Activated naive CD8-positive, alpha-beta T cell treated with anti-CD3 and anti-CD28 coated beads, Interleukin-2, amount 10 ng/mL, durations not matched to agents 7 days and 5 days (primary cell): ENCODE measurements around the gene NPIPB2. TPM values are rescaled to one million over a fixed set of nuclear protein-coding genes. Genes with fewer than 3 reads are reported as not detected.
A peak's percentile ranks its signal among the peaks of the same experiment; 100 is the strongest.
"Not testable (repeated sequence)": the region's sequence is repeated elsewhere in the genome, so short reads cannot be mapped to it uniquely, and the experiment has no call there.

Experiments used
- ATAC-seq: fragments of 150-1000 bp; cut with Tn5 transposase; one replicate; pipeline ENCODE4 v1.10.0; 2021; ENCODE audit warnings: low read depth, moderate library complexity
- POLR2A ChIA-PET: fragments of 350-600 bp; sonication (Branson Sonifier 250); formaldehyde crosslinking; loops from one replicate; lab custom pipeline; 2021; ENCODE audit warnings: antibody characterized with exemption; lab: Charles Lee
- DNase-seq: peaks from one replicate; pipeline ENCODE4 v3.0.0; 2021
- H3K27ac Mint-ChIP-seq: one replicate; pipeline ENCODE4 v1.8.0; 2022; ENCODE audit warnings: mild to moderate bottlenecking, mixed read lengths
- H3K27me3 Mint-ChIP-seq: one replicate; pipeline ENCODE4 v1.8.0; 2022; ENCODE audit warnings: mild to moderate bottlenecking, moderate library complexity, mixed read lengths
- H3K36me3 Mint-ChIP-seq: one replicate; pipeline ENCODE4 v1.8.0; 2021; ENCODE audit warnings: mild to moderate bottlenecking, mixed read lengths
- H3K4me1 Mint-ChIP-seq: one replicate; pipeline ENCODE4 v1.8.0; 2021; ENCODE audit warnings: mixed read lengths
- H3K4me3 Mint-ChIP-seq: one replicate; pipeline ENCODE4 v1.8.0; 2022; ENCODE audit warnings: mild to moderate bottlenecking, moderate library complexity, mixed read lengths
- H3K9me3 Mint-ChIP-seq: one replicate; pipeline ENCODE4 v1.8.0; 2021; ENCODE audit warnings: mixed read lengths
- total RNA-seq, 2 experiments: library from RNA; stranded (reverse); gene quantifications; one replicate each; pipeline ENCODE4 v1.2.3, GENCODE V29; 2021

NPIPB2 gene
- 10 to 100 TPM; 18.1 to 18.3 TPM for total RNA-seq

GRCh38 chr16:11941945-11942344 is at the start of gene NPIPB2:
Gene NPIPB2, minus strand, starts transcription at chr16:11942045. Its CDS starts 0 bp downstream, at chr16:11942045.
- H3K36me3 Mint-ChIP-seq, H3K27ac Mint-ChIP-seq, ATAC-seq, H3K4me1 Mint-ChIP-seq, H3K27me3 Mint-ChIP-seq, DNase-seq, H3K9me3 Mint-ChIP-seq, POLR2A ChIA-PET, H3K4me3 Mint-ChIP-seq: not testable (repeated sequence)

- Mint-ChIP-seq H3K4me3 (no peak overlapping the region), H3K27me3 (no peaks in the 10 kb centered on the region), H3K9me3 (no peaks in the 10 kb centered on the region), H3K27ac (no peak overlapping the region), H3K36me3 (peaks cover 2% of the 10 kb centered on the region), H3K4me1 (peaks cover 5% of the 10 kb centered on the region)
- DNase-seq (no peak), ATAC-seq (no peak)
- POLR2A ChIA-PET, result no interaction called here
These were observed 49.0 kb upstream of the NPIPB2 start for GRCh38 chr16:11990702-11991390.

GRCh38 chr16:11988258-11988978 is 46.6 kb upstream of the NPIPB2 start:
- DNase-seq (no peak), ATAC-seq (no peak)
- Mint-ChIP-seq H3K4me3 (no peak overlapping the region), H3K9me3 (no peaks in the 10 kb centered on the region), H3K36me3 (peaks cover 2% of the 10 kb centered on the region), H3K27ac (no peak overlapping the region), H3K27me3 (no peaks in the 10 kb centered on the region), H3K4me1 (peaks cover 1% of the 10 kb centered on the region)
- POLR2A ChIA-PET, result no interaction called here

GRCh38 chr16:11986521-11987057 is 44.7 kb upstream of the NPIPB2 start:
- H3K27ac Mint-ChIP-seq, result no peak overlapping the region
- no peak for DNase-seq
- H3K4me1 Mint-ChIP-seq, result peaks cover 1% of the 10 kb centered on the region
- no peaks in the 10 kb centered on the region for H3K9me3 Mint-ChIP-seq
- H3K4me3 Mint-ChIP-seq, result no peak overlapping the region
- POLR2A ChIA-PET, result interaction anchor here (0.9 kb wide), 1 partner anchor 10 kb away, joined by 6 read pairs; the partner anchor contains the start of gene SNX29
- H3K36me3 Mint-ChIP-seq, result peaks cover 2% of the 10 kb centered on the region
- no peak for ATAC-seq
- no peaks in the 10 kb centered on the region for H3K27me3 Mint-ChIP-seq

GRCh38 chr16:11985250-11985649 is 43.4 kb upstream of the NPIPB2 start:
- no peak overlapping the region for H3K4me3 Mint-ChIP-seq
- no peak for ATAC-seq
- POLR2A ChIA-PET, result no interaction called here
- H3K9me3 Mint-ChIP-seq, result no peaks in the 10 kb centered on the region
- peaks cover under 1% of the 10 kb centered on the region for H3K4me1 Mint-ChIP-seq
- H3K27me3 Mint-ChIP-seq, result no peaks in the 10 kb centered on the region
- no peaks in the 10 kb centered on the region for H3K36me3 Mint-ChIP-seq
- no peak for DNase-seq
- no peak overlapping the region for H3K27ac Mint-ChIP-seq

- H3K27me3 Mint-ChIP-seq, result no peaks in the 10 kb centered on the region
- no peaks in the 10 kb centered on the region for H3K9me3 Mint-ChIP-seq
- POLR2A ChIA-PET, result no interaction called here
- ATAC-seq (no peak), DNase-seq (no peak)
- no peaks in the 10 kb centered on the region for H3K36me3 Mint-ChIP-seq
- no peak overlapping the region for H3K4me3 Mint-ChIP-seq
- no peak overlapping the region for H3K27ac Mint-ChIP-seq
- H3K4me1 Mint-ChIP-seq, result peaks cover 31% of the 10 kb centered on the region
These were observed 38.4 kb upstream of the NPIPB2 start for GRCh38 chr16:11980136-11980844.

GRCh38 chr16:11979013-11979672 is 37.3 kb upstream of the NPIPB2 start:
- Mint-ChIP-seq H3K4me1 (peaks cover 31% of the 10 kb centered on the region), H3K27me3 (no peaks in the 10 kb centered on the region), H3K27ac (no peak overlapping the region), H3K4me3 (no peak overlapping the region), H3K9me3 (no peaks in the 10 kb centered on the region), H3K36me3 (no peaks in the 10 kb centered on the region)
- POLR2A ChIA-PET, result no interaction called here
- no peak for DNase-seq
- no peak for ATAC-seq

GRCh38 chr16:11978080-11978479 is 36.2 kb upstream of the NPIPB2 start:
- no peaks in the 10 kb centered on the region for H3K36me3 Mint-ChIP-seq
- no peaks in the 10 kb centered on the region for H3K27me3 Mint-ChIP-seq
- H3K9me3 Mint-ChIP-seq, result no peaks in the 10 kb centered on the region
- no peak overlapping the region for H3K27ac Mint-ChIP-seq
- ATAC-seq, result no peak
- peak overlapping the region; percentile 90 for H3K4me3 Mint-ChIP-seq
- POLR2A ChIA-PET, result no interaction called here
- no peak for DNase-seq
- H3K4me1 Mint-ChIP-seq, result peaks cover 31% of the 10 kb centered on the region

- Mint-ChIP-seq H3K4me1 (peaks cover 31% of the 10 kb centered on the region), H3K27me3 (no peaks in the 10 kb centered on the region), H3K9me3 (no peaks in the 10 kb centered on the region), H3K27ac (peak overlapping the region; percentile 81), H3K4me3 (peak overlapping the region; percentile 90), H3K36me3 (no peaks in the 10 kb centered on the region)
- ATAC-seq (no peak), DNase-seq (no peak)
- POLR2A ChIA-PET, result interaction anchor here (1.0 to 1.7 kb wide), 8 partner anchors 13 to 1233 kb away, joined by 3 to 14 read pairs (median 3); partner anchors contain the start of genes GSPT1 and NUBP1
These were observed 35.7 kb upstream of the NPIPB2 start for GRCh38 chr16:11977376-11978041.

GRCh38 chr16:11976850-11977375 is 35.1 kb upstream of the NPIPB2 start:
- Mint-ChIP-seq H3K27me3 (no peaks in the 10 kb centered on the region), H3K9me3 (no peaks in the 10 kb centered on the region), H3K4me1 (peaks cover 31% of the 10 kb centered on the region), H3K27ac (peak overlapping the region; percentile 81), H3K36me3 (no peaks in the 10 kb centered on the region), H3K4me3 (peak overlapping the region; percentile 90)
- ATAC-seq (no peak), DNase-seq (no peak)
- POLR2A ChIA-PET, result interaction anchor here (0.6 to 1.7 kb wide), 14 partner anchors 10 to 1233 kb away, joined by 3 to 14 read pairs (median 3); partner anchors contain the start of genes GSPT1 and NUBP1

GRCh38 chr16:11973070-11973469 is 31.2 kb upstream of the NPIPB2 start:
- H3K4me1 Mint-ChIP-seq, result peaks cover 23% of the 10 kb centered on the region
- DNase-seq (no peak), ATAC-seq (no peak)
- H3K4me3 Mint-ChIP-seq, result no peak overlapping the region
- H3K27me3 Mint-ChIP-seq, result no peaks in the 10 kb centered on the region
- POLR2A ChIA-PET, result interaction anchor here (0.6 kb wide), 1 partner anchor 38 kb away, joined by 5 read pairs; no protein-coding TSS in a partner anchor
- no peaks in the 10 kb centered on the region for H3K36me3 Mint-ChIP-seq
- H3K9me3 Mint-ChIP-seq, result no peaks in the 10 kb centered on the region
- H3K27ac Mint-ChIP-seq, result no peak overlapping the region

GRCh38 chr16:11972128-11972527 is 30.3 kb upstream of the NPIPB2 start:
- H3K4me1 Mint-ChIP-seq, result peaks cover 14% of the 10 kb centered on the region
- POLR2A ChIA-PET, result no interaction called here
- H3K4me3 Mint-ChIP-seq, result no peak overlapping the region
- no peak overlapping the region for H3K27ac Mint-ChIP-seq
- DNase-seq (no peak), ATAC-seq (no peak)
- no peaks in the 10 kb centered on the region for H3K9me3 Mint-ChIP-seq
- no peaks in the 10 kb centered on the region for H3K27me3 Mint-ChIP-seq
- no peaks in the 10 kb centered on the region for H3K36me3 Mint-ChIP-seq
